Thyroid gland (tissue), 4 donors: ENCODE measurements around the gene GYS1. TPM values are rescaled to one million over a fixed set of nuclear protein-coding genes. Genes with fewer than 3 reads are reported as not detected.

Experiments used
- DNase-seq, 2 donors: peaks; one replicate each; pipeline ENCODE4 v3.0.0-alpha.2; 2019
- H3K27ac ChIP-seq, 3 donors: fragments of 200-600 bp; sonication (generic); 1 replicate in 2 of 3; 2 replicates in 1 of 3; pipeline ENCODE4 v1.5.1; 2016 to 2019; ENCODE audit warnings: mild to moderate bottlenecking in 1 of 3, moderate library complexity in 1 of 3
- H3K27me3 ChIP-seq: fragments of 200-600 bp; sonication (generic); one replicate; pipeline ENCODE4 v1.5.1; 2019
- H3K36me3 ChIP-seq, 2 donors: fragments of 200-600 bp; sonication (generic); one replicate each; pipeline ENCODE4 v1.5.1; 2016 to 2019
- H3K4me1 ChIP-seq, 2 donors: fragments of 200-600 bp; sonication (generic); one replicate each; pipeline ENCODE4 v1.5.1; 2017 to 2019
- H3K4me3 ChIP-seq, 3 donors: fragments of 200-600 bp; sonication (generic); replicated peaks in 1 of 3; 1 replicate in 2 of 3; 2 replicates in 1 of 3; pipeline ENCODE4 v1.5.1; 2016; ENCODE audit warnings: mild to moderate bottlenecking in 1 of 3
- H3K9me3 ChIP-seq: fragments of 200-600 bp; sonication (generic); one replicate; pipeline ENCODE4 v1.5.1; 2017
- CTCF ChIP-seq, 6 experiments: fragments of 200-600 bp in 3 of 6; fragments of 450-650 bp in 3 of 6; sonication (generic) in 3 of 6; IDR thresholded peaks; one replicate each; pipeline ENCODE4 v1.5.1; 2016 to 2019; ENCODE audit warnings: antibody characterized with exemption in 6 of 6, mild to moderate bottlenecking in 2 of 6, inconsistent platforms in 1 of 6, moderate library complexity in 1 of 6
- POLR2A ChIP-seq, 2 donors: fragments of 450-650 bp; IDR thresholded peaks; one replicate each; pipeline ENCODE4 v1.6.1; 2017; ENCODE audit warnings: antibody characterized with exemption in 2 of 2, mild to moderate bottlenecking in 2 of 2, moderate library complexity in 1 of 2
- WGBS, 2 donors: methylation state at CpG; one replicate each; pipeline ENCODE4 v1.1.5; 2017; 5-methylcytosine and 5-hydroxymethylcytosine counted together
- intact Hi-C: fragments of 100-400 bp; cut with DNase I; formaldehyde crosslinking; loops from one replicate; pipeline ENCODE4 v1.15.1; 2023
- total RNA-seq, 4 donors: library from RNA; depleted of rRNA; stranded (reverse); fragments of >200 nt; gene quantifications; one replicate each; pipeline ENCODE4 v1.2.3, GENCODE V29; 2016

GYS1 gene
- total RNA-seq, 4 donors from 2014 or later, result 17.9 to 33.2 (median 23.9) TPM

GRCh38 chr19:49011194-49011593, 18.1 kb upstream of the GYS1 start:
- no peaks in the 10 kb centered on the region for H3K4me1 ChIP-seq
- H3K9me3 ChIP-seq, result no peaks in the 10 kb centered on the region
- no peak for DNase-seq
- no peak overlapping the region for H3K27ac ChIP-seq
- no peak overlapping the region for H3K4me3 ChIP-seq
- WGBS, 2 donors, result 90 to 95% methylated on average over 10 to 17 of the region's 17 CpGs
- intact Hi-C loops, result no loop called here
- no peaks in the 10 kb centered on the region for H3K27me3 ChIP-seq
- TF ChIP-seq CTCF (IDR thresholded peaks at IDR 0.05), result no peak
- no peak for TF ChIP-seq POLR2A (IDR thresholded peaks at IDR 0.05)
- H3K36me3 ChIP-seq, result peaks cover 39 to 47% of the 10 kb centered on the region in 2 donors

GRCh38 chr19:49010453-49010852, 17.3 kb upstream of the GYS1 start:
- Histone ChIP-seq H3K36me3 (peaks cover 45 to 55% of the 10 kb centered on the region in 2 donors), H3K27ac (no peak overlapping the region)
- WGBS, 2 donors, result 91 to 95% methylated on average over 16 to 18 of the region's 18 CpGs

GRCh38 chr19:49009828-49010227, 16.7 kb upstream of the GYS1 start:
- no peak for TF ChIP-seq POLR2A (IDR thresholded peaks at IDR 0.05)
- no peak for TF ChIP-seq CTCF (IDR thresholded peaks at IDR 0.05)
- peaks cover 51 to 60% of the 10 kb centered on the region in 2 donors for H3K36me3 ChIP-seq
- no peaks in the 10 kb centered on the region for H3K4me1 ChIP-seq
- 96 to 97% methylated on average over 16 to 18 of the region's 18 CpGs for WGBS, 2 donors
- no peak overlapping the region for H3K4me3 ChIP-seq
- no peak overlapping the region for H3K27ac ChIP-seq
- intact Hi-C loops, result no loop called here
- DNase-seq, result no peak
- H3K9me3 ChIP-seq, result no peaks in the 10 kb centered on the region
- no peaks in the 10 kb centered on the region for H3K27me3 ChIP-seq

More at GRCh38 chr19:49010453-49010852, 17.3 kb upstream of the GYS1 start:
- Histone ChIP-seq H3K27me3 (no peaks in the 10 kb centered on the region), H3K4me1 (no peaks in the 10 kb centered on the region), H3K9me3 (no peaks in the 10 kb centered on the region), H3K4me3 (no peak overlapping the region)
- TF ChIP-seq POLR2A (IDR thresholded peaks at IDR 0.05) (no peak), CTCF (IDR thresholded peaks at IDR 0.05) (no peak)
- no peak for DNase-seq
- intact Hi-C loops, result no loop called here

- no peak for DNase-seq
- H3K27ac ChIP-seq, result no peak overlapping the region
- WGBS, 2 donors, result 94 to 95% methylated on average over 7 to 22 of the region's 22 CpGs
- TF ChIP-seq POLR2A (IDR thresholded peaks at IDR 0.05), result no peak
- TF ChIP-seq CTCF (IDR thresholded peaks at IDR 0.05), result no peak
- intact Hi-C loops, result no loop called here
- H3K9me3 ChIP-seq, result no peaks in the 10 kb centered on the region
- H3K36me3 ChIP-seq, result peaks cover 57 to 61% of the 10 kb centered on the region in 2 donors
- H3K4me1 ChIP-seq, result no peaks in the 10 kb centered on the region
- H3K4me3 ChIP-seq, result no peak overlapping the region
- H3K27me3 ChIP-seq, result no peaks in the 10 kb centered on the region
Measured at GRCh38 chr19:49006905-49007304, 13.8 kb upstream of the GYS1 start.

GRCh38 chr19:49004964-49005614, 12.0 kb upstream of the GYS1 start:
- TF ChIP-seq CTCF (IDR thresholded peaks at IDR 0.05), result no peak
- no peak for TF ChIP-seq POLR2A (IDR thresholded peaks at IDR 0.05)
- intact Hi-C loops, result no loop called here

More at GRCh38 chr19:49004964-49005614, 12.0 kb upstream of the GYS1 start:
- Histone ChIP-seq H3K36me3 (peaks cover 42 to 48% of the 10 kb centered on the region in 2 donors), H3K27me3 (no peaks in the 10 kb centered on the region), H3K27ac (no peak overlapping the region), H3K4me1 (no peaks in the 10 kb centered on the region), H3K9me3 (no peaks in the 10 kb centered on the region), H3K4me3 (no peak overlapping the region)
- 93 to 98% methylated on average over 7 of the region's 7 CpGs for WGBS, 2 donors
- no peak for DNase-seq
